GM18861 (cell line): ENCODE data around the gene ERBB2.
"Not testable (repeated sequence)": the region's sequence is repeated elsewhere in the genome, so short reads cannot be mapped to it uniquely, and the experiment has no call there.

Experiments used
- ATAC-seq: cut with Tn5 transposase; IDR thresholded peaks from one replicate; pipeline ENCODE4 v1.9.1; 2021; ENCODE audit not compliant: unreplicated experiment

The ERBB2 gene

GRCh38 chr17:39702901-39703893 is 3.3 kb downstream of the ERBB2 start:
- ATAC-seq, result no peak

GRCh38 chr17:39703913-39704312 is 4.0 kb downstream of the ERBB2 start:
- no peak for ATAC-seq

GRCh38 chr17:39704821-39705551 is 5.1 kb downstream of the ERBB2 start:
- ATAC-seq, result no peak

- ATAC-seq, result no peak
Measured at GRCh38 chr17:39705786-39706348, 6.0 kb downstream of the ERBB2 start.

- no peak for ATAC-seq
Measured at GRCh38 chr17:39706383-39706782, 6.5 kb downstream of the ERBB2 start.

- ATAC-seq, result no peak
Measured at GRCh38 chr17:39706921-39707337, 7.1 kb downstream of the ERBB2 start.

- ATAC-seq, result no peak
Measured at GRCh38 chr17:39709319-39709997, 9.6 kb downstream of the ERBB2 start.

GRCh38 chr17:39709998-39710964 is 10.4 kb downstream of the ERBB2 start:
- ATAC-seq, result no peak

- not testable (repeated sequence) for ATAC-seq
Measured at GRCh38 chr17:39711071-39711470, 11.2 kb downstream of the ERBB2 start.

GRCh38 chr17:39711851-39712250 is 12.0 kb downstream of the ERBB2 start:
- ATAC-seq, result no peak

- ATAC-seq, result no peak
Measured at GRCh38 chr17:39714234-39714633, 14.4 kb downstream of the ERBB2 start.

GRCh38 chr17:39715375-39716072 is 15.7 kb downstream of the ERBB2 start:
- no peak for ATAC-seq

GRCh38 chr17:39716073-39716818 is 16.4 kb downstream of the ERBB2 start:
- ATAC-seq, result no peak

- no peak for ATAC-seq
Measured at GRCh38 chr17:39716879-39717536, 17.1 kb downstream of the ERBB2 start.

GRCh38 chr17:39717660-39718059 is 17.8 kb downstream of the ERBB2 start:
- no peak for ATAC-seq

- no peak for ATAC-seq
Measured at GRCh38 chr17:39719563-39720355, 19.9 kb downstream of the ERBB2 start.

- ATAC-seq, result no peak
Measured at GRCh38 chr17:39722104-39722503, 22.2 kb downstream of the ERBB2 start.
